ENCODE results near the gene GRIN1. TPM values are rescaled to one million over a fixed set of nuclear protein-coding genes. Genes with fewer than 3 reads are reported as not detected.

Gene GRIN1
- total RNA-seq, 6 experiments from 2014 or later, result not detected

DNA sequence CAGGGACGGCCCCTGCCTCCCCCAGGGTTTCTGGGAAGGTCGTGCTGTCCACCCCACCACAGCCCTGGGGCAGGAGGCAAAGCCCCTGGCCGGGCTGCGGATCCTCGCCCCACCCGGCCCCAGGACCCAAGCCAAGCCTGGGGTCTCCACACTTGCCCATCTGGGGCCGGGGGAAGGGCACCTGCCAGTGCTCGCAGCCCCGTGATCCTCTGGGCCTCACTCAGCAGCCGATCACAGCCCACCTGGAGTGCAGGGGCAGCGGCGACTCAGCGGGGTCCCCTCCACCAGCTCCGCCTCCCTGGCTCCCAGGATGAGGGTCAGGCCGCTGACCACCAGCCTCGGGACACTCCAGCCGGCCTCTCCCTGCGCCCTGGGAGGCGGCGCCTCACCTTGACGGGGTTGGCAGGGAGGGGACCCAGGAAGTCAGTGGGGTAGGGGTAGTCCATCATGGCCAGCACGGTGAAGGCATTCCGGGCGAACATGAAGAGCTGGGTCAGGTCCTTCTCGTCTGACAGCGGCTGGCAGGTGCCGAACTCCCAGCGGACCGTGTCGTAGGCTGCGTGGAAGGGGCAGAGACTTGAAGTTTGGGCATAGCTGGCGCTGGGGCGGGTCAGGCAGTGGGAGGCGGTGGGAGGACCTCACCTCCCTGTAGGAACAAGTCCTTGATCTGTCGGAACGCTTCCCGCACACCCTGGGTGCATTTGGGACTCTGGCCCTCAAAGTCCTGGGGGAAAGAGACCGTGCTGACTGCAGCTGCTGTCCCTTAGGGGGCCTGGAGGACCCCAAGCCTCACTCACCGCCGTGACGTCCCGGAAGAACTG lies 26.2 kb upstream of the GRIN1 start:
- no peaks in the 10 kb centered on the region for H3K27me3 ChIP-seq
- no peak for DNase-seq
- H3K4me3 ChIP-seq, result no peak overlapping the region
- TF ChIP-seq POLR2A (IDR thresholded peaks at IDR 0.05), result no peak
- TF ChIP-seq, protein P1, sequence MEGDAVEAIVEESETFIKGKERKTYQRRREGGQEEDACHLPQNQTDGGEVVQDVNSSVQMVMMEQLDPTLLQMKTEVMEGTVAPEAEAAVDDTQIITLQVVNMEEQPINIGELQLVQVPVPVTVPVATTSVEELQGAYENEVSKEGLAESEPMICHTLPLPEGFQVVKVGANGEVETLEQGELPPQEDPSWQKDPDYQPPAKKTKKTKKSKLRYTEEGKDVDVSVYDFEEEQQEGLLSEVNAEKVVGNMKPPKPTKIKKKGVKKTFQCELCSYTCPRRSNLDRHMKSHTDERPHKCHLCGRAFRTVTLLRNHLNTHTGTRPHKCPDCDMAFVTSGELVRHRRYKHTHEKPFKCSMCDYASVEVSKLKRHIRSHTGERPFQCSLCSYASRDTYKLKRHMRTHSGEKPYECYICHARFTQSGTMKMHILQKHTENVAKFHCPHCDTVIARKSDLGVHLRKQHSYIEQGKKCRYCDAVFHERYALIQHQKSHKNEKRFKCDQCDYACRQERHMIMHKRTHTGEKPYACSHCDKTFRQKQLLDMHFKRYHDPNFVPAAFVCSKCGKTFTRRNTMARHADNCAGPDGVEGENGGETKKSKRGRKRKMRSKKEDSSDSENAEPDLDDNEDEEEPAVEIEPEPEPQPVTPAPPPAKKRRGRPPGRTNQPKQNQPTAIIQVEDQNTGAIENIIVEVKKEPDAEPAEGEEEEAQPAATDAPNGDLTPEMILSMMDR (IDR thresholded peaks at IDR 0.05), result no peak
- intact Hi-C loops (cut with DNase I), result no loop called here
- 88% methylated on average over 5 of the region's 42 CpGs for WGBS (ENCODE audit: insufficient coverage, low coverage, low lambda C conversion rate, missing lambda C conversion rate)
- H3K4me1 ChIP-seq, result peaks cover 0 to 4% (median 1%) of the 10 kb centered on the region in 4 donors
- peaks cover 0 to 3% (median 1%) of the 10 kb centered on the region in 4 donors for H3K36me3 ChIP-seq
- H3K9me3 ChIP-seq, result no peaks in the 10 kb centered on the region
- no peak overlapping the region for H3K27ac ChIP-seq
- ATAC-seq, result no peak

GRCh38 chr9:137113385-137114159 lies 25.4 kb upstream of the GRIN1 start:
- TF ChIP-seq, protein P1 (IDR thresholded peaks at IDR 0.05), result no peak
- no peak for TF ChIP-seq POLR2A (IDR thresholded peaks at IDR 0.05)
- WGBS (ENCODE audit: insufficient coverage, low coverage, low lambda C conversion rate, missing lambda C conversion rate), result 20% methylated on average over 1 of the region's 66 CpGs
- H3K36me3 ChIP-seq, result peaks cover 0 to 3% (median 0%) of the 10 kb centered on the region in 4 donors
- H3K9me3 ChIP-seq, result no peaks in the 10 kb centered on the region
- DNase-seq, result no peak
- peak overlapping the region in 1 of 3 donors; percentile 68 for H3K4me3 ChIP-seq
- H3K27me3 ChIP-seq, result no peaks in the 10 kb centered on the region
- intact Hi-C loops (cut with DNase I), result no loop called here
- no peak overlapping the region for H3K27ac ChIP-seq
- H3K4me1 ChIP-seq, result peaks cover 0 to 4% (median 1%) of the 10 kb centered on the region in 4 donors
- no peak for ATAC-seq

- Histone ChIP-seq H3K27ac (no peak overlapping the region), H3K4me1 (peaks cover 0 to 4% (median 1%) of the 10 kb centered on the region in 4 donors), H3K9me3 (no peaks in the 10 kb centered on the region), H3K4me3 (peak overlapping the region; percentile 68 to 79 (median 70)), H3K27me3 (no peaks in the 10 kb centered on the region), H3K36me3 (peaks cover 0 to under 1% (median 0%) of the 10 kb centered on the region in 4 donors)
- TF ChIP-seq, protein P1 (IDR thresholded peaks at IDR 0.05), result no peak
- no peak for TF ChIP-seq POLR2A (IDR thresholded peaks at IDR 0.05)
- intact Hi-C loops (cut with DNase I), result no loop called here
- ATAC-seq (no peak), DNase-seq (no peak)
- no CpG with 5 or more reads among the region's 45 CpGs for WGBS (ENCODE audit: insufficient coverage, low coverage, low lambda C conversion rate, missing lambda C conversion rate)
Observed at GRCh38 chr9:137114220-137114612, 24.7 kb upstream of the GRIN1 start.

GRCh38 chr9:137114613-137115393 lies 24.2 kb upstream of the GRIN1 start, which contains the start of gene DPP7:
Gene DPP7 (minus strand): TSS chr9:137114733. CDS start chr9:137114713, 20 bp downstream.
- peak; percentile 88 to 97 (median 90) for ATAC-seq
- peak within 1 kb of the TSS; percentile 68 to 79 (median 70) for H3K4me3 ChIP-seq
- H3K27ac ChIP-seq, result no peak within 1 kb of the TSS
- 3% methylated on average over 6 of the region's 70 CpGs for WGBS (ENCODE audit: insufficient coverage, low coverage, low lambda C conversion rate, missing lambda C conversion rate)
- H3K27me3 ChIP-seq, result no peaks in the 10 kb centered on the region
- intact Hi-C loops (cut with DNase I), result loop anchor here in 1 of 2 donors (5.0 kb wide), 1 partner anchor 117 kb away; the partner anchor contains the start of gene SLC34A3
- peak; percentile 83 to 85 (median 85) for DNase-seq
- H3K9me3 ChIP-seq, result no peaks in the 10 kb centered on the region
- TF ChIP-seq POLR2A (IDR thresholded peaks at IDR 0.05), result peak; percentile 57
- TF ChIP-seq, protein P1 (IDR thresholded peaks at IDR 0.05), result no peak
- H3K36me3 ChIP-seq, result no peaks in the 10 kb centered on the region
- H3K4me1 ChIP-seq, result peaks cover 0 to 4% (median 1%) of the 10 kb centered on the region in 4 donors

Data from right lobe of liver (tissue), 6 donors.